Measurements from ENCODE around the gene MEGF6. TPM values are rescaled to one million over a fixed set of nuclear protein-coding genes. Genes with fewer than 3 reads are reported as not detected.

The MEGF6 gene
- total and polyA plus RNA-seq, 2 donors (not counting 3 experiments of a cell fraction or from before 2014, with no cell fraction given): 22.5 to 63.7 TPM

GRCh38 chr1:3578433-3578805 lies 32.9 kb downstream of the MEGF6 start:
- Histone ChIP-seq H3K27me3 (ENCODE audit: control insufficient read depth in 2 of 2, insufficient read depth in 2 of 2, low read length in 2 of 2) (no peaks in the 10 kb centered on the region), H2AFZ (ENCODE audit: low read depth, low read length) (no peak overlapping the region), H3K9ac (replicated peaks; ENCODE audit: extremely low read depth, insufficient read depth, low read length) (no peak overlapping the region), H3K36me3 (ENCODE audit: control insufficient read depth in 2 of 2, extremely low read depth in 1 of 2, insufficient read depth in 2 of 2, low read length in 2 of 2) (peaks cover 0 to 1% of the 10 kb centered on the region in 2 experiments), H3K79me2 (ENCODE audit: control insufficient read depth, insufficient read depth, low read length) (no peaks in the 10 kb centered on the region), H3K27ac (ENCODE audit: insufficient read depth, low read depth, low read length) (no peak overlapping the region), H3K4me2 (ENCODE audit: insufficient read depth, low read length) (no peak overlapping the region), H3K9me1 (replicated peaks; ENCODE audit: control insufficient read depth, extremely low read depth, insufficient read depth, low read length) (no peaks in the 10 kb centered on the region), H3K4me3 (replicated peaks in 1 of 3; ENCODE audit: insufficient read depth in 1 of 3, low read depth in 1 of 3, low read length in 3 of 3) (no peak overlapping the region), H3K9me3 (replicated peaks; ENCODE audit: control insufficient read depth, insufficient read depth, low read length) (no peaks in the 10 kb centered on the region), H3K4me1 (ENCODE audit: control insufficient read depth, extremely low read depth, insufficient read depth, low read length) (no peaks in the 10 kb centered on the region), H4K20me1 (replicated peaks; ENCODE audit: control insufficient read depth, extremely low read depth, insufficient read depth, low read length) (no peaks in the 10 kb centered on the region)
- DNase-seq (ENCODE audit: low read depth, low spot score) (no peak), FAIRE-seq (no peak)
- dilution Hi-C loops (cut with MboI; ENCODE audit: extremely low pct_ligation_motif_present, low sequenced_read_pairs) (no loop called here), intact Hi-C loops (cut with micrococcal nuclease) (no loop called here)
- POLR2A ChIA-PET: no interaction called here
- CTCF ChIA-PET: interaction anchor here (0.9 to 1.1 kb wide), 2 partner anchors 88 to 146 kb away, joined by 3 read pairs; no protein-coding TSS in a partner anchor
- BruUV-seq (replicated peaks): no TSS peak
- TF ChIP-seq POLR2AphosphoS5 (IDR thresholded peaks at IDR 0.05; ENCODE audit: insufficient read depth, low read depth, low read length) (no peak), FOS (IDR thresholded peaks at IDR 0.05; ENCODE audit: borderline replicate concordance, insufficient read depth, low read length) (no peak), MYC (IDR thresholded peaks at IDR 0.05; ENCODE audit: low read depth, low read length) (no peak), POLR2A (IDR thresholded peaks at IDR 0.05; ENCODE audit: low read depth, low read length) (no peak), EZH2 (IDR thresholded peaks at IDR 0.05; ENCODE audit: borderline replicate concordance, low read depth, low read length, severe bottlenecking) (no peak), CTCF (IDR thresholded peaks at IDR 0.05; ENCODE audit: extremely low read depth in 1 of 2, insufficient read depth in 1 of 2, low read depth in 1 of 2, low read length in 2 of 2) (no peak), GATA2 (IDR thresholded peaks at IDR 0.05; ENCODE audit: insufficient read depth, insufficient read length, low read depth, low read length) (no peak), JUN (IDR thresholded peaks at IDR 0.05; ENCODE audit: borderline replicate concordance, insufficient read depth, insufficient read length, low read depth) (no peak)
- TF ChIP-seq, protein P1, sequence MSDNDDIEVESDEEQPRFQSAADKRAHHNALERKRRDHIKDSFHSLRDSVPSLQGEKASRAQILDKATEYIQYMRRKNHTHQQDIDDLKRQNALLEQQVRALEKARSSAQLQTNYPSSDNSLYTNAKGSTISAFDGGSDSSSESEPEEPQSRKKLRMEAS (IDR thresholded peaks at IDR 0.05; ENCODE audit: insufficient read depth, insufficient read length): no peak

Measured in endothelial cell of umbilical vein (primary cell).